Measurements from ENCODE around the gene TACC2.

The TACC2 gene

DNA sequence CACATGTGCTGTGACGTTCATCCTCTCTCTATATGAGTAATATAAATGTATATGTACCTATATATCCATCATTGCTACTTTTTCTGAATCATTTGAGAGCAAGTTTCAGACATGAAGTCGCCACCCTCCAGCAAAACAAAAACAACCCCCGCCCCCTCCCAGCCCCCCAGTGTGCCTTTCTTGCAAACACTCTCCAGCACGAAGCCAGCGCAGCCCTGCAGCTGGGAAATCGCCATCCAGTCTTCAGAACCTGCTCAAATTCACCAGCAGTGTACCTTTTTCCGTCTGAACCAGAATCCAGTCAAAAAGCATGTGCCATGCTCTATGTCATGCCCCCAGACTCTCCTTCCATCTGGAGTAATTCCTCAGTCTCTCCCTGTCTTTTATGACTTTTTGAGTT, 135.8 kb downstream of the TACC2 start:
- DNase-seq (ENCODE audit: low spot score) = no peak

DNA sequence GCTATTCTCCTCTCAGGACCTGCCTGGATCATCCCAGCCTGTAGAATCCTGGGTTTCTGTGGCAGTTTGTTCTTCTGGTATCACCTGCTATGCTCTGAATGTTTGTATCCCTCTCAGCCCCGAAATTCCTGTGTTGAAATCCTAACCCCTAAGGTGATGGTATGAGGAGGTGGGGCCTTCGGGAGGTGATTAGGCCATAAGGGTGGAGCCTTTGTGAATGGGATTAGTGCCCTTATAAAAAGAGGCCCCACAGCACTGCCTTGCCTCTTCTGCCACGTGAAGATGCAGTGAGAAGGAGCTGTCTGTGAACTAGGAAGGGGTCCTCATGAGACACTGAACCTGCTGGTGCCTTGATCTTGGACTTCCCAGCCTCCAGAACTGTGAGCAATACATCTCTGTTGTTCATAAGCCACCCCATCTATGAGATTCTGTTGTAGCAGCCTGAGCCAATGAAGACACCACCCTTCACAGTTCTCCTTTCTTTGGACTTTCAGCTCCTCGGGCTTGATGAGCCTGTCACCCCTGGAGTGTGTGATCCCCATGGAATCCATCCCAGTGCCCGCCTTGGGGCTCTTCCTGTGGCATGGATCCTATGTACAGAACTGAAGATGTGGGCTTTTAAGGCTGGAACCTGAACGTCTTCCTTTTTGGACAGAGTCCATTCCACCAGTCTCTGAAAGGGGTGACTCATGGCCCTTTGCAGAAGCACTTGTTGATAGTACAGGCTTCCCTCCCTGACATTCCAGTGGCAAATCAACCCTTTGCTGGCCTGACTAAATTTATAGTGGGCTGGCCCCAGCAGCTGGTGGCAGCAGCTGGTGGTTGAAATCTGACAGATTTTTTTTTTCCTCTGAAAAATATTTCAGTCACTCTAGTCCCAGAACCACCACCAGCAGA, 138.0 kb downstream of the TACC2 start:
- DNase-seq (ENCODE audit: low spot score) = no peak

DNA sequence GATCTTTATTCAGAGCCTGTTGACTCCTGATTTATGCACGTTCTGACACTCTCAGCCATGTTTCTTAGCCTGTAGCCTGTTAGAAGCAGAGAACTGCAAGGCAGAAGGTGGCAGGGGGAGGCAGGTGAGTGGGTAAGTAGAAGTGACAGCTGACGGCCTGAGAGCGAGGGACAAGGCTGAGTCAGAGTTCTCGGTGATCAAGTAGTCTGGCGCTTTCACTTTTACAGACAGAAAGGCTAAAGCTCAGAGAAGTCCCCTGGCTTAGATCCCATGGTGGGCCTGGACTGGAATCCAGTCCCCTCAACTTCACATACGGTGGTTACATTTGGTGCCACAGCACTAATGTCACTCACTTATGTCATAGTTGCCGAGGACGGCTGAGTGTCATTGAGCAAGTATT, 139.0 kb downstream of the TACC2 start:
- DNase-seq (ENCODE audit: low spot score) = no peak

DNA sequence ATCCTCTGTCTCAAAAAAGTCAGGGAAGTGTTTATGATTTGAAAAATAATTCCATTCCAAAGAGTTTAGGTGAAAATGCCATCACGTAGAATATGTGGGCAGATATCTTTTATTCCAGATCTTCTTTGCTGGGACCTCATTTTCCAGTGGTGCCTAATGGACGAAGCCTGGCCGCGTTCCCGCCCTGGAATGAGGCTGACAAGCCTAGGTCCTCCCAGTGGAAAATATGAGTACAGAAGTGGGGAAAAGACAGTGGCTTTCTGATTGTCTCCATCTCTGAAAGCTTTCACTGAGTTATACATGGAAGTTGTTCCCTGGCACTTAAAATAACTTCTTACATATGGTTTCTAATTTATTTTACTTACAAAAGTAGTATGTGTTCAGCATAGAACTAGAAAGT, 139.4 kb downstream of the TACC2 start:
- no peak for DNase-seq (ENCODE audit: low spot score)

DNA sequence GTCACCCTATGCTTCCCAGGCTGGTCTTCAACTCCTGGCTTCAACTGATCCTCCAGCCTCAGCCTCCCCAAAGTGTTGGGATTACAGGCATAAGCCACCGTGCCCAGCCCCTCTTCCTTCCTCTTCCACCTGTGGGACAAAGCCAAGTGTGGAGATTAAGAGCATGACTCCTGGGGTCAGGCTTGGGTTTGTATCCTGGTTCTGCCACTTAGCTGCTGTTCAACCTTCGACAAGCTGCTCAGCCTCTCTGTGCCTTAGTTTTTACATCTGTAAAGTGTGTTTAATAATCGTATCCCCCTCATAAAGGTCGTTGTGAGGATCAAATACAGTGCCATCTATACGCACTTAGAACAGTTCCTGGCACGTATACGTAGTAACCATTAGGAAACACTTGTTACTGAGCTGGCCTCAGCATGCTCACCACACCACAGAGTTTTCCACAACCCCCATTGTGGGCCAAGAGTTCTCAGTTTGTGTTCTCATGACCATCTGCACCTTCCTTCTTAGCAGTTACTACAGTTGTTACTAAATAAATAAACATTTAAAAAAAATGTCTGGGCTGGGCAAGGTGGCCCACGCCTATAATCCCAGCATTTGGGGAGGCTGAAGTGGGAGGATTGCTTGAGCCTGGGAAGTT, 141.6 kb downstream of the TACC2 start:
- no peak for DNase-seq (ENCODE audit: low spot score)

DNA sequence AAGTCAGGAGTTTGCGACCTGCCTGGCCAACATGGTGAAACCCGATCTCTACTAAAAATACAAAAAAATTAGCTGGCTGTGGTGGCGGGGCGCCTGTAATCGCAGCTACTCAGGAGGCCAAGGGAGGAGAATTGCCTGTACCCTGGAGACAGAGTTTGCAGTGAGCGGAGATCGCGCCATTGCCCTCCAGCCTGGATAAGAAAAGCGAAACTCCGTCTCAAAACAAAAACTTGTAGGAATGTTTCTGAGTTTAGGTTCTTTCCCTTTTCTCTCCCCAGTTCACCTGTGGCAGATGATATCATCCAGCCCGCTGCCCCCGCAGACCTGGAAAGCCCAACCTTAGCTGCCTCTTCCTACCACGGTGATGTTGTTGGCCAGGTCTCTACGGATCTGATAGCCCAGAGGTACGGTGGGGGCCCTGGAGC, 143.4 kb downstream of the TACC2 start:
- no peak for DNase-seq (ENCODE audit: low spot score)

DNA sequence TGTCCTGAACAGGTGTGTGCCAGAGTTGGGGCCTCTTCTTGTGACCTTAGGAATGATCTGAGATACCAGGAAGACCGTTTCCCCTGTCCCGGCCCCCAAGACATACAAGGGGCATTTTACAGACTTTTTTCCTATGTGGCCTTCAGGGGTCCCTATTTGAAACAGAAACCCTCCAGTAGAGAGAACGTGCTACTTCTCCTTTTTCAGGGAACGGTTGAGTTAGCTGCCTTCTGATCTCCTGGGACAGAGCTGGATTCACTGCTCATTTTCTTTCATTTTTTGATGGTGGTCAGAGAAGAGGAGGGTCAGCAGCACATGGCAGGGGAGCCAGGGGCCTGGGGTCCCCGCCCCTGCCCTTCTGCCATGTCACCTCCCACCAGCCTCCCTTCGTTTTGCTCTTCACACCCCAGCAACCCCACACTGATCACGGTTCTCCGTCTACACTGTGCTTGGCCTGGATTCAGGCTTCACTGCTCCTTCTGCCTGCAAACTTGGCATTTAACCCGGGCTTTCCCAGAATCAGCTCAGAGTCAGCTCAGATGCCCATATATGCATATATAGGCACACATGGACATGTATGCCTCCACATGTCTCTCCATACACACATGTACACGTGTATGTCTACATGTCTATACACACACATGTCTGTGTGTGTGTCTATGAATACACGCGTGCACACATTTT, 144.1 kb downstream of the TACC2 start:
- no peak for DNase-seq (ENCODE audit: low spot score)

DNA sequence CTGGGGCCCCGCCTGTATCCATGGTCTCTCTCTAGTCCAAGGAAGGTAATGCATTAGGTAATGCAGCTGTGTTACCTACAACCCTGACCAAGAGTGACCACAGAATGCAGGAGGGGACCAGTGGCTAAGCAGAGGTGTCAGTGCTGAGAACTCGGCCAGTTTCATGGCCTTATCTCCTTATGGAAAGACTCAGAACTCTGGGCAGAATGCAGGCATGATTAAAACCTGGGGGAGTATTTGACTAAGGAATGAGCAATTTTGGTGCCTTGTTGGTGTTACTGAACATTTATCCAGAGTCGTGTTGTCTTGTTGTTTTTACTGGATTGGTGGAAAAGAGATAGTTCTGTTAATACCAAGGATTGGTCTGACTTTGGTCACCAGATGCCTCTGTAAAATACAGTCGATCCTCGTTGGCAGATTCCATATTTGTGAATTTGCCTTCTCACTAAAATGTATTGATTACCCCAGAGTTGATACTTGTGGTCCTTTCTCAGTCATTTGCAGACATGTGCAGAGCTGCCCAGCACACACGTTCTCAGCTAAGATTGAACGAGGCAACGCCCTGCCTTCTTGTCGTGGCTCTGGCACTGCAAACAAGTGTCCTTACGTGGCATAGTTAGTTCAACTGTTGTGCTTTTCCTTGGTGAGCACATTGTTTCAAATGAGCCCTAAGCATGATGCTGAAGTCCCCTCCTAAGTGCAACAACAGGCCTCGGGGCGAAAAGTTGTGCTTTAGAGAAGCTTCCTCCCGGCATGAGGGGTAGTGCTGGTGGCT, 146.5 kb downstream of the TACC2 start:
- no peak for DNase-seq (ENCODE audit: low spot score)

DNA sequence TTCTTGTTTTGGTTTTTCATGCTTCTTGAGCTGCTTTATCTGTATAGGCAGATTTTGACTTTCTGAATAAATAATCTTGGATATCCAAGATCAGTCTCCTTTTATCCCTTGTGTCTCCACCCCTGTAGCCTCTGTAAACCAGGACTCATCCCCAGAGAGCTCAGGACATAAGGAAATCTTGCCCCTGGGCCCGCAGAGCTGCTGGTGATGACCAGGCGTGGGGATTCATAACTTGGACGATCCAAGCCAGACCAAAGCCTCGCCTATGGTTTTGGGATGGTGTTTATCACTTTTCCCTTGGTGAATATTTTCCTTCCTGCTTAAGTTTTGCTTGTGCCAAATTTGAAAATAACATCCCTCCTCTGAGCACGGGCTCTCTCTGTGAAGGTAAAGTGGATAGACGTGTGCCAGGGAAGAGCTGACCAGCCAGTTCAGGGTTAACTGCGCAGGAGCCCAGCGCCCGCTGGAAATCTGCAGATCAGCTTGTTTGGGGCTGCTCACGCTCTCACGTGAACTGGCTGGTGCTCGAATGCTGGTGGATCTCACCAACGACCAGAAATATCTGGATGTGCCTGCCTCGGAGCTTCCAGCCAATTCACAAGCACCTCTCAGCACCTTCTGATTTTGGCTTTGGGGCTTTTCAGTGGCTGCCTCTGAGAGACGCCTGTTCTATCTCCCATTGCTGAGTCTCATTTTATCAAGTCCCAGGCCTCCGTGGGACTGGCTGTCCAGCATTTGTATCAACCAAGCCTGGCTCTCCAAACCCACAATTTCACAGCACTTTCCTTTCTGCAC, 150.1 kb downstream of the TACC2 start:
- DNase-seq (ENCODE audit: low spot score) = no peak

DNA sequence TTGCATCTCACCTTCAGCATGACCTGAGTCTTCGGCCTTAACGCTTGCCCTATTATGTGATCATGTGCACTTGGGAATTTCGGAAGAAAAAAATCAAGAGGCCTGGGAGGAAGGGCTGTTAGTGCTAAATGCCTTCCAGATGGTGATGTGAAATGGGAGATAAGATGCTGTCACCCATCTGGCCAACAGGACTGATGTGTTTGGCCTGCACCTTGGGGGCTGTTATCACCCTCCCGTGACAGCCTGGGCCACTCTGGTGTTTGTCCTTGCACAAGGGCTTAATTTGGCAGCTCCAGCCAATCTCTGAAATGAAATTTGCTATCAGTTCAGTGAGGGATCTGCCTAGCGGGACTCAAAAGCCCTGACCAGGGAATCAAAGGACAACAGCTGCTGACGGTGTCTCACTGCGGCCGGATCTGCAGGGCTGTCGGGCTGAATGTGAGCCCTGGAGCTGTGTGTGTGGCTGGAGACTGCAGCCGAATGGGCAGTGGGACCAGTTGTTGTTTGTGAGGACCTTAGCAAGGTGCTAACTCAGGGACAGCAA, 150.7 kb downstream of the TACC2 start:
- DNase-seq (ENCODE audit: low spot score) = no peak

DNA sequence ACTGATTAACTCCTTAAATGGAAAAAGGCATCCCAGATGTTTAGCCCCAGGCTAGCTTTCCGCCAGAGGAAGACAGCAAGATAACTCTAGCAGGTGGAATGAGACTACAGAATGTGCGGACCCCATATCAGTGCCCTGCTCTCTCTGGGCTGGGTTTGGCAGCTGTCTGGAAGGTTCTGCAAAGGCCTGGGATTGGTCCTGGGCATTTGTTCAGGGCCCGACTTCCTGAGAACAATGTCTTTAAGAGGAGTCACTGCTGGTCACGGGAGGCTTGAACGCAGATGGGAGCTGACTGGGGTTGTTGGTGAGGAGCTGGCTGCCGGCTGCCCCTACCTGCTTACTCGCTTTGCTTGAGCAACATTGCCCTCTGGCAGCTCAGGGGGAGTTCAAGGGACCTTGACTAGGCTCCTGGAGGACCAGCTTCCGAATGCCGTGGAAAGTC, 151.5 kb downstream of the TACC2 start:
- DNase-seq (ENCODE audit: low spot score) = no peak

DNA sequence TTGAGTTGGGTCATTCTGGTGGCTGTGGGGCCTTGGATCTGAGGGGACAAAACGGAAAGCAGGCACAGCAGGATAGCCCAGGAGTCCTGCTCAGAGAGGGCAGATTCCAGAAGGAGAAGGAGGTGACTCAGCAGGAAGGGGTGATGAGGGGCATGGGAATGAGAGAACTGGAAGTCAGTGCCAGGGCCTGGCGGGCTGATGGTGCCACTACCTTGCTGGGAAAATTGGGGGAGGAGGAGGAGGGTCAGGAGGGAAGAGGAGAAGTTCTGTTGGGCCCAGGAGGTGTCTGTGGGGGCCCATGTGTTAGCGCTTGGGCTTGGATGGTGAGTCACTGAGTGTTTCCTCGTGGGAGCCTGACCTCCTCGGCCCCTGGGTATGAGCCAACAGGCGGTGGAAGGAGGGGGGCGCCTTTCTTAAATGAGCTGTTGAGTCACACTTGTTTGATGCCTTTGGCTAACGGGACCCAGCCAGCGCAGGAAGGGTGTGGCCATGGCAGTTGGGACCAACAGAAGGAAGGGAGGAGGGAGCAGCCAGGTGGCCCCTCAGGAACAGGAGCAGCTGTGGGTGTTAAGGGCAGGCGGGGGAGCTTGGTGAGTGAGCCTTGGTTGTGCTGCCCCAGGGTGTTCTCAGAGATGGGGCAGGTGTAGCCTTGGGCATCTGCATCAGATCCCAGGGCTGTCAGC, 152.1 kb downstream of the TACC2 start:
- DNase-seq (ENCODE audit: low spot score) = no peak

DNA sequence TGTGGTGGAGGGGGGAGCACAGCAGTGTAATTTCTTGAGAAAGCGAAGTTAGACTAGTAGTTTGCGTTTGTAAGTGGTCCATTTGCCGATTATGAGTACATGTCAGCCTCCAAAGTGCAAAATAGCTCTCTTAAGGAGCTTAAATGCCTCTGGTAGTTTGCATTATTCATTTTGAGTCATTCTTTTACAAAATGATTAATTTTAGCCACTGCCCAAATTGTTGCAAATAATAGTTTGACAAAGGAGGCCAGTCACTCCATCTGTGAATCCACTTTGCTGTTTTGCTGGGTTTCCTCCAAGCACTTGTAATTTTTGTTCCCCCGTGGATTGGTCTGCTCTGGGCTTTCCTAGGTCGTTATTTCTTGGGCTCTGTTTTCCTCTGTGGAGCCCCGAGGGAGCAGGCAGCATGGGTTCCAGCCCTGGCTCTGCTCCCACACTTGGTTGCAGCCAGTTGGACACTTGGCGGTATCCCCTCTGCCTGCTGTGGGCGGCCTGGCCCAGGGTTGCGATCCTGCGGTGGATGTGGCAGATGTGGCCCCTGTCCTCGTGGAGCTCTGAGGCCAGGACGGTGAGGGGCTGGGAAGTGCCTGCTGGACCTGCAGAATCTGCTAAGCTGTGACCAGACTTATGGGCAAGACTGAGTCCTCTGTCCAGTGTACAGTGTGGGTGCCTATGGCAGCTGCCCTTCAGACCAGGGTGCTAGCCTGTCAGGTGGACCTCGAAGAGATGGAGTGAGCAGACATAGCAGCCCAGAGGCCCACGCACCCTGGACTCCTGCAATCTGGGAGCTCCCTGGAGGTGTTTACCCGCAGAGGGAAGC, 153.1 kb downstream of the TACC2 start:
- DNase-seq (ENCODE audit: low spot score) = no peak

DNA sequence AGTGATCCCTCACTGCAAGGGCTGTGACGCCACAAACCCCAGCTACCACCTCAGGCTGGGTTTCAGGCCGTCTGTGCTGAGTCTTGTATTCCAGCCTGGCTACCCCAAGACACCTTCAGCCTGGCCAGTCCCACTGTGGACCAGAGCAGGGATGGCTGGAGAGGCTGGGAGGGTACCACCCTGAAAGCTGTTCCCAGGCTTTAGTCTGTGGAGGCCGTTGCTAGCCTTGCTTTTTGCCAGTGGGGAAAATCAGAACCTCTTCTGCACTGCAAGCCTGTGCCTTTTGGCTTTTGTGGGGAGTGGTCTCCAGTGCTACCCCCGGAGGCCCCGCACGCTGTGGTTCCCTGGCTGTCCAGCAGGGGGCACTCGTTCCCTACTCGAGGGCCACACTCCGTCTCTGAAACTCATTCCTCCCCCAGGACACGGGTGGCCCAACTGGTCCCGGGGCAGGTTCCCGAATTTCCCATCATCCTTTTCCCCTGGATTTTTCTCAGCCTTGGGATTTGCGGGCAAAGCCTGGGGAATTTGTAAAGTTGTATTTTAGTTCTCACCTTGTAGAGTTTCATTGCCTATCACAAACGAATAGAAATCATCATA, 153.8 kb downstream of the TACC2 start:
- peak; percentile 17 for DNase-seq (ENCODE audit: low spot score)

DNA sequence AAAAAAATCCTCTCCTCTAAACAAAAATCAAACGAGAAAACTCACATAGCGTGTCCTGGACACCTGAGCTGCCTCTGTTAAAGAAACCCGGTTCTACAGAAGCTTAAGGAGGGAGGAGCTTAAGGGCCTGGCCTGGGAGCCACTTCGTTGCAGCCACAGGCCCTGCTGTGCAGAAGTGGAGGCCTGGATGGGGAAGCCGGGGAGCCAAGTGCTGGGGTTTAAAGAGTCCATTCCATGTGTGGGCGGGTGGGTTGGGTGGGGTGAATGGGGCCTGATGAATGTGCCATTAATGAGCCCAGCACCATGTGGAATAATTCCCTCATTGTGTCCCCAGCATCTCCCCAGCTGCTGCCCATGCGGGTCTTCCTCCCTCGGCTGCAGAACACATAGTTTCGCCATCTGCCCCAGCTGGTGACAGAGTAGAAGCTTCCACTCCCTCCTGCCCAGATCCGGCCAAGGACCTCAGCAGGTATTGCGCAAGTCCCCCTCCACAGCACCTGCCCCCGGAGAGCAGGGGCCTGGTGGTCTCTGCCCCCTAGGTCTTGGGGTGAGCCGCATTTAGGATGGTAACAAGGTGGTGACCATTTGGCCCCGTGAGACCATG, 154.4 kb downstream of the TACC2 start:
- no peak for DNase-seq (ENCODE audit: low spot score)

DNA sequence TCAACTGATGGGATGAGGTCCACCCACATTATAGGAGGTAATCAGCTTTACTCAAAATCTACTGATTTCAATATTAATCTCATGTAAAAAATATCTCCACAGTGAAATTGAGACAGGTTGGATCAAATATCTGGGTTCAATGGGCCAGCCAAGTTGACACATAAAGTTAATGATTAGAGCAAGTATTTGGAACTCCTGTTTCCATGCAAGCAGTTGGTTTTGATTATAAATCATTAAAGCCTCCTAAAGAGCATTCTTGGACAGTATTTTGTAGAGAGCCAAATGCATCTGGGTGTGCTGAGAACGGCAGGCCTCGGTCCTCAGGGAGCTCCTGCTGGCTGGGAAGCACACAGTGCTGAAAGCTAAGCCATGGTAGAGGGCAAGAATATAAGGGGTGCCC, 155.2 kb downstream of the TACC2 start:
- no peak for DNase-seq (ENCODE audit: low spot score)

DNA sequence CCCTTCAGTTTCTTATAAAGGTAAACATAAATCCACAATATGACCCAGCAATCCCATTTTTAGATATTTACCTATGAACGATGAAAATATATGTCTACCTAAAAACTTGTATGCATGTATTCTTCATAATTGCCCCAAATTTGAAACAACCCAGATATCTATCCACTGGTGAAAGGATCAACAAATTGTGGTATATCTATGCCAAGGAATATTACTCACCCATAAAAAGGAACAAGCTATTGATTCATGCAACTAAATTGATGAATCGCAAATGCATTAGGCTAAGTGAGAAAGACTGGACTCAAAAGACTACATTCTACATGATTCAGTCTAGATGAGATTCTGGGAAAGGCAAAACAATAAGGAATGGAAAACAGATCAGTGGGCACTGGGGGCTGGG, 156.2 kb downstream of the TACC2 start:
- DNase-seq (ENCODE audit: low spot score) = no peak

DNA sequence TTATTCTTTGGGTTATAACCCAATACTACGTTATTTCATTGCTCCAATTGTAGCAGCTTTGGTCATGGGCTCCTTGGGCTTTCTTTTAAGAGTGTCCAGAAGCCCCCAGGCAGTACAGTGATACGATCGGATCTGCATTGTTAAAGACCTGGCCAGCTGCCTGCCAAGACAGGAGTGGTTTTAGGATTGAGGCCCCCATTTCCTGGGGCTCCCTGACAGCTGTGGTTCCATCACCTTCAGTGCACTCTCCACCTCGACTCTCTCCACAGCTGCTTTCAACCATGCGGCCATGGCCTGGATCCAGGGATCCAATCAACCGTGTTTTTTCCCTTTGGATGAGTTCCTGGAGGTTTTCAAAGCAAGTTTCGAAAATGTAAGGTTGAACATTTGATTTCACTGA, 158.7 kb downstream of the TACC2 start:
- no peak for DNase-seq (ENCODE audit: low spot score)

Measured in hematopoietic multipotent progenitor cell treated with erythropoietin and hydrocortisone succinate and interleukin-3 and kit ligand, for 17 days (in vitro differentiated cells).